ENCODE data around the gene RAPGEF5.

The RAPGEF5 gene

GRCh38 chr7:22185559-22185958 lies 171.4 kb downstream of the RAPGEF5 start:
- Histone ChIP-seq H3K36me3 (replicated peaks; ENCODE audit: insufficient read depth, low read length) (no peaks in the 10 kb centered on the region), H3K4me2 (ENCODE audit: low read depth, low read length) (no peak overlapping the region), H3K9ac (ENCODE audit: low read length) (no peak overlapping the region), H3K4me3 (ENCODE audit: low read length) (no peak overlapping the region), H3K9me3 (replicated peaks; ENCODE audit: insufficient read depth, low read length) (no peaks in the 10 kb centered on the region), H3K27ac (ENCODE audit: low read length) (no peak overlapping the region), H3K79me2 (ENCODE audit: low read length) (no peaks in the 10 kb centered on the region), H3K4me1 (ENCODE audit: low read length) (peaks cover 4% of the 10 kb centered on the region; the same call in 1 of the 2 replicates), H2AFZ (ENCODE audit: low read length) (no peak overlapping the region), H4K20me1 (ENCODE audit: insufficient read depth, low read length) (no peaks in the 10 kb centered on the region), H3K27me3 (replicated peaks; ENCODE audit: insufficient read depth, low read length) (no peaks in the 10 kb centered on the region), H3K9me2 (replicated peaks; ENCODE audit: insufficient read depth, low read length) (no peaks in the 10 kb centered on the region), H3F3A (ENCODE audit: insufficient read depth, low read length) (no peaks in the 10 kb centered on the region)
- no peak for TF ChIP-seq CTCF (IDR thresholded peaks at IDR 0.05; ENCODE audit: low read length)
- TF ChIP-seq EZH2phosphoT487 (IDR thresholded peaks at IDR 0.05; ENCODE audit: low read length) = no peak
- no peak for TF ChIP-seq EZH2 (optimal IDR thresholded peaks at IDR 0.05; ENCODE audit: low read depth, low read length)
- no peak for DNase-seq

GRCh38 chr7:22184549-22185199 lies 172.3 kb downstream of the RAPGEF5 start:
- H3K9me2 ChIP-seq (replicated peaks; ENCODE audit: insufficient read depth, low read length) = no peaks in the 10 kb centered on the region
- no peak overlapping the region for H3K27ac ChIP-seq (ENCODE audit: low read length)
- H3K27me3 ChIP-seq (replicated peaks; ENCODE audit: insufficient read depth, low read length) = no peaks in the 10 kb centered on the region
- no peak for DNase-seq
- no peaks in the 10 kb centered on the region for H3F3A ChIP-seq (ENCODE audit: insufficient read depth, low read length)
- H3K9me3 ChIP-seq (replicated peaks; ENCODE audit: insufficient read depth, low read length) = no peaks in the 10 kb centered on the region
- H3K4me3 ChIP-seq (ENCODE audit: low read length) = no peak overlapping the region
- H3K4me2 ChIP-seq (ENCODE audit: low read depth, low read length) = no peak overlapping the region
- peaks cover 4% of the 10 kb centered on the region; the same call in 1 of the 2 replicates for H3K4me1 ChIP-seq (ENCODE audit: low read length)
- TF ChIP-seq EZH2phosphoT487 (IDR thresholded peaks at IDR 0.05; ENCODE audit: low read length) (no peak), CTCF (IDR thresholded peaks at IDR 0.05; ENCODE audit: low read length) (no peak), EZH2 (optimal IDR thresholded peaks at IDR 0.05; ENCODE audit: low read depth, low read length) (no peak)
- no peaks in the 10 kb centered on the region for H3K36me3 ChIP-seq (replicated peaks; ENCODE audit: insufficient read depth, low read length)
- no peaks in the 10 kb centered on the region for H3K79me2 ChIP-seq (ENCODE audit: low read length)
- no peak overlapping the region for H3K9ac ChIP-seq (ENCODE audit: low read length)
- no peaks in the 10 kb centered on the region for H4K20me1 ChIP-seq (ENCODE audit: insufficient read depth, low read length)
- H2AFZ ChIP-seq (ENCODE audit: low read length) = no peak overlapping the region

GRCh38 chr7:22183522-22184280 lies 173.3 kb downstream of the RAPGEF5 start:
- H4K20me1 ChIP-seq (ENCODE audit: insufficient read depth, low read length) = no peaks in the 10 kb centered on the region

More at GRCh38 chr7:22183522-22184280, 173.3 kb downstream of the RAPGEF5 start:
- Histone ChIP-seq H3K79me2 (ENCODE audit: low read length) (no peaks in the 10 kb centered on the region), H3K4me3 (ENCODE audit: low read length) (no peak overlapping the region), H3K4me1 (ENCODE audit: low read length) (peaks cover 4% of the 10 kb centered on the region; the same call in 1 of the 2 replicates), H3K36me3 (replicated peaks; ENCODE audit: insufficient read depth, low read length) (no peaks in the 10 kb centered on the region), H2AFZ (ENCODE audit: low read length) (no peak overlapping the region), H3K27ac (ENCODE audit: low read length) (no peak overlapping the region), H3K9me3 (replicated peaks; ENCODE audit: insufficient read depth, low read length) (no peaks in the 10 kb centered on the region), H3K9ac (ENCODE audit: low read length) (no peak overlapping the region), H3F3A (ENCODE audit: insufficient read depth, low read length) (no peaks in the 10 kb centered on the region), H3K4me2 (ENCODE audit: low read depth, low read length) (no peak overlapping the region), H3K9me2 (replicated peaks; ENCODE audit: insufficient read depth, low read length) (no peaks in the 10 kb centered on the region), H3K27me3 (replicated peaks; ENCODE audit: insufficient read depth, low read length) (no peaks in the 10 kb centered on the region)
- DNase-seq = no peak
- TF ChIP-seq EZH2phosphoT487 (IDR thresholded peaks at IDR 0.05; ENCODE audit: low read length) = no peak
- no peak for TF ChIP-seq CTCF (IDR thresholded peaks at IDR 0.05; ENCODE audit: low read length)
- no peak for TF ChIP-seq EZH2 (optimal IDR thresholded peaks at IDR 0.05; ENCODE audit: low read depth, low read length)
